HepG2 (cell line): Measurements from ENCODE around the gene SLC25A19. TPM values are rescaled to one million over a fixed set of nuclear protein-coding genes. Genes with fewer than 3 reads are reported as not detected.

ENCODE experiments used
- BCL6 ChIP-seq: IDR thresholded peaks from 2 replicates; pipeline ENCODE4 v1.6.1; 2016; ENCODE audit warnings: missing genetic modification reagents, missing compliant biosample characterization
- CAMTA2 ChIP-seq: sonication (generic); formaldehyde crosslinking; IDR thresholded peaks from 2 replicates; pipeline ENCODE4 v1.4.0; 2020; ENCODE audit warnings: mild to moderate bottlenecking, missing genetic modification reagents, borderline replicate concordance
- CHD2 ChIP-seq: IDR thresholded peaks from 2 replicates; pipeline ENCODE4 v1.6.1; 2011; ENCODE audit warnings: low read depth, low read length, improper control_type of control experiment
- E2F1 ChIP-seq: sonication (generic); formaldehyde crosslinking; IDR thresholded peaks from 2 replicates; pipeline ENCODE4 v1.5.0; 2020; ENCODE audit warnings: missing genetic modification reagents
- FOXO4 ChIP-seq: sonication (generic); formaldehyde crosslinking; conservative IDR thresholded peaks from 2 replicates; pipeline ENCODE4 v1.8.1; 2023; ENCODE audit warnings: missing genetic modification reagents
- MLX ChIP-seq: IDR thresholded peaks from 2 replicates; pipeline ENCODE4 v1.6.1; 2016
- MYC ChIP-seq: sonication (generic); formaldehyde crosslinking; IDR thresholded peaks from 2 replicates; pipeline ENCODE4 v1.9.0; 2021; ENCODE audit warnings: missing genetic modification reagents, borderline replicate concordance
- REL ChIP-seq: sonication (generic); formaldehyde crosslinking; conservative IDR thresholded peaks from 2 replicates; pipeline ENCODE4 v1.8.0; 2022; ENCODE audit warnings: mild to moderate bottlenecking, missing genetic modification reagents, moderate library complexity
- THAP8 ChIP-seq: sonication (generic); formaldehyde crosslinking; IDR thresholded peaks from 2 replicates; pipeline ENCODE4 v1.5.1; 2020; ENCODE audit warnings: missing genetic modification reagents, mild to moderate bottlenecking, borderline replicate concordance
- ZFP41 ChIP-seq: sonication (generic); formaldehyde crosslinking; IDR thresholded peaks from 2 replicates; pipeline ENCODE4 v1.4.0; 2020; ENCODE audit warnings: mild to moderate bottlenecking, missing genetic modification reagents, borderline replicate concordance
- ZNF160 ChIP-seq: sonication (generic); formaldehyde crosslinking; IDR thresholded peaks from 2 replicates; pipeline ENCODE4 v1.8.0; 2022; ENCODE audit warnings: mild to moderate bottlenecking, inconsistent platforms, missing genetic modification reagents
- polyA plus RNA-seq, 8 experiments: library from polyadenylated mRNA; depleted of rRNA in 3 of 8; stranded (reverse) in 7 of 8; unstranded in 1 of 8; fragments of >200 nt; fragmentation: Illumina TruSeq in 4 of 8; extraction: Trizol in 4 of 8; gene quantifications; 2 replicates each; pipeline versions ENCODE4 v1.2.1 to v1.2.3, GENCODE V29; 2011 to 2016; ENCODE audit warnings: low read depth in 4 of 8, missing spikeins in 1 of 8, mixed read lengths in 1 of 8; ENCODE audit not compliant: insufficient read depth in 1 of 8
- total RNA-seq, 5 experiments: library from RNA; depleted of rRNA; stranded (reverse); fragments of >200 nt; fragmentation: Illumina TruSeq; extraction: Trizol; gene quantifications; 2 replicates each; pipeline ENCODE4 v1.2.3, GENCODE V29; 2016; ENCODE audit warnings: low read depth in 1 of 5

SLC25A19 gene
- total and polyA plus RNA-seq, 2 of the 13 experiments (the other 11 are each of a cell fraction or from before 2014, with no cell fraction given): 24.4 to 41.4 TPM

- no peak for TF ChIP-seq MLX
- TF ChIP-seq THAP8 (CRISPR knock-in tag): no peak
- no peak for TF ChIP-seq ZFP41 (CRISPR knock-in tag)
- no peak for TF ChIP-seq CAMTA2 (CRISPR knock-in tag)
- TF ChIP-seq ZNF160 (CRISPR knock-in tag): no peak
- no peak for TF ChIP-seq E2F1 (CRISPR knock-in tag)
- no peak for TF ChIP-seq MYC (CRISPR knock-in tag)
- TF ChIP-seq FOXO4: no peak
- TF ChIP-seq BCL6: no peak
- TF ChIP-seq REL: no peak
- no peak for TF ChIP-seq CHD2
Measured at GRCh38 chr17:75245011-75245410, 44.2 kb downstream of the SLC25A19 start (continued).
